Smooth muscle cell (in vitro differentiated cells): ENCODE data around the gene SPAG5. TPM values are rescaled to one million over a fixed set of nuclear protein-coding genes. Genes with fewer than 3 reads are reported as not detected.

Source experiments
- DNase-seq: peaks from one replicate; lab custom pipeline; 2025; ENCODE audit not compliant: unreplicated experiment; lab: John Stamatoyannopoulos, UW
- H2AFZ ChIP-seq: fragments of 200-600 bp; sonication (generic); 2 replicates; pipeline ENCODE4 v1.6.0; 2016; ENCODE audit warnings: antibody characterized with exemption, low read depth, mild to moderate bottlenecking
- H3F3A ChIP-seq: fragments of 200-600 bp; sonication (generic); 2 replicates; pipeline ENCODE4 v1.6.0; 2017; ENCODE audit warnings: antibody characterized with exemption, low read depth
- H3K27ac ChIP-seq: fragments of 200-600 bp; sonication (generic); 2 replicates; pipeline ENCODE4 v1.5.1; 2016; ENCODE audit warnings: low read depth, mild to moderate bottlenecking
- H3K27me3 ChIP-seq: fragments of 200-600 bp; sonication (generic); 2 replicates; pipeline ENCODE4 v1.6.1; 2016; ENCODE audit warnings: low read depth, mild to moderate bottlenecking
- H3K36me3 ChIP-seq: fragments of 200-600 bp; sonication (generic); 2 replicates; pipeline ENCODE4 v1.5.1; 2016; ENCODE audit warnings: low read depth
- H3K4me1 ChIP-seq: fragments of 200-600 bp; sonication (generic); 2 replicates; pipeline ENCODE4 v1.5.1; 2016; ENCODE audit warnings: low read depth
- H3K4me2 ChIP-seq: fragments of 200-600 bp; sonication (generic); 2 replicates; pipeline ENCODE4 v1.6.0; 2016; ENCODE audit warnings: mild to moderate bottlenecking
- H3K4me3 ChIP-seq: fragments of 200-600 bp; sonication (generic); 2 replicates; pipeline ENCODE4 v1.5.1; 2016; ENCODE audit warnings: mild to moderate bottlenecking
- H3K79me2 ChIP-seq: fragments of 200-600 bp; sonication (generic); 2 replicates; pipeline ENCODE4 v1.6.0; 2016; ENCODE audit warnings: low read depth, mild to moderate bottlenecking
- H3K9ac ChIP-seq: fragments of 200-600 bp; sonication (generic); 2 replicates; pipeline ENCODE4 v1.6.0; 2016; ENCODE audit warnings: low read depth
- H3K9me3 ChIP-seq: fragments of 200-600 bp; sonication (generic); replicated peaks from 2 replicates; pipeline ENCODE4 v1.5.1; 2016; ENCODE audit warnings: low read depth
- H4K20me1 ChIP-seq: fragments of 200-600 bp; sonication (generic); 2 replicates; pipeline ENCODE4 v1.6.0; 2016; ENCODE audit warnings: low read depth
- CTCF ChIP-seq: fragments of 200-600 bp; sonication (generic); IDR thresholded peaks from 2 replicates; pipeline ENCODE4 v1.5.1; 2017; ENCODE audit warnings: borderline replicate concordance, mild to moderate bottlenecking, antibody characterized with exemption; ENCODE audit not compliant: insufficient read depth, poor library complexity, severe bottlenecking
- WGBS: methylation state at CpG from one replicate; pipeline ENCODE4 v1.1.7; 2016; ENCODE audit warnings: low lambda C conversion rate; 5-methylcytosine and 5-hydroxymethylcytosine counted together
- polyA plus RNA-seq: library from polyadenylated mRNA; unstranded; fragments of >200 nt; fragmentation: Nextera tagmentation; extraction: Ambion mirVana; gene quantifications from 2 replicates; pipeline ENCODE4 v1.2.1, GENCODE V29; 2016
- total RNA-seq: library from RNA; depleted of rRNA; stranded (reverse); fragments of >200 nt; gene quantifications from 2 replicates; pipeline ENCODE4 v1.2.3, GENCODE V29; 2014

Gene SPAG5
- total and polyA plus RNA-seq, 2 experiments from 2014 or later: 13.9 to 19.8 TPM

GRCh38 chr17:28573966-28574480 is 24.8 kb downstream of the SPAG5 start:
- no peak for TF ChIP-seq CTCF
- Histone ChIP-seq H3K79me2 (peaks cover 19% of the 10 kb centered on the region), H3K4me1 (peaks cover 10% of the 10 kb centered on the region), H2AFZ (no peak overlapping the region), H3K27ac (no peak overlapping the region), H3K36me3 (no peaks in the 10 kb centered on the region), H3K9me3 (no peaks in the 10 kb centered on the region), H3K9ac (no peak overlapping the region), H3F3A (peaks cover 3% of the 10 kb centered on the region), H3K4me3 (no peak overlapping the region), H3K4me2 (no peak overlapping the region), H4K20me1 (peaks cover 4% of the 10 kb centered on the region), H3K27me3 (no peaks in the 10 kb centered on the region)
- WGBS: 92% methylated on average over 6 of the region's 6 CpGs
- DNase-seq: no peak

- Histone ChIP-seq H3K27me3 (no peaks in the 10 kb centered on the region), H3K4me1 (peaks cover 10% of the 10 kb centered on the region), H3K4me2 (no peak overlapping the region), H4K20me1 (peaks cover 4% of the 10 kb centered on the region), H3K36me3 (no peaks in the 10 kb centered on the region), H3F3A (peaks cover 3% of the 10 kb centered on the region), H2AFZ (no peak overlapping the region), H3K9me3 (no peaks in the 10 kb centered on the region), H3K27ac (no peak overlapping the region), H3K79me2 (peaks cover 23% of the 10 kb centered on the region), H3K9ac (no peak overlapping the region), H3K4me3 (no peak overlapping the region)
- 97% methylated on average over 9 of the region's 9 CpGs for WGBS
- no peak for DNase-seq
- TF ChIP-seq CTCF: no peak
These were observed 25.3 kb downstream of the SPAG5 start for GRCh38 chr17:28573521-28573920.

- H3K79me2 ChIP-seq: peaks cover 26% of the 10 kb centered on the region
- peaks cover 10% of the 10 kb centered on the region for H3K4me1 ChIP-seq
- H3K9ac ChIP-seq: no peak overlapping the region
- no peaks in the 10 kb centered on the region for H3K9me3 ChIP-seq
- H3F3A ChIP-seq: peaks cover 3% of the 10 kb centered on the region
- no peak for DNase-seq
- H3K4me2 ChIP-seq: no peak overlapping the region
- H3K4me3 ChIP-seq: no peak overlapping the region
- TF ChIP-seq CTCF: no peak
- peaks cover 4% of the 10 kb centered on the region for H4K20me1 ChIP-seq
- no peak overlapping the region for H3K27ac ChIP-seq
- no peaks in the 10 kb centered on the region for H3K36me3 ChIP-seq
- H2AFZ ChIP-seq: no peak overlapping the region
- no peaks in the 10 kb centered on the region for H3K27me3 ChIP-seq
These were observed 25.8 kb downstream of the SPAG5 start for GRCh38 chr17:28573040-28573380.

- peak overlapping the region; percentile 58 for H3K9ac ChIP-seq
- H3K27me3 ChIP-seq: no peaks in the 10 kb centered on the region
- WGBS: 80% methylated on average over 5 of the region's 5 CpGs
- no peak for TF ChIP-seq CTCF
- H3K79me2 ChIP-seq: peaks cover 30% of the 10 kb centered on the region
- H3F3A ChIP-seq: no peaks in the 10 kb centered on the region
- DNase-seq: no peak
- peak overlapping the region; percentile 97 for H3K4me2 ChIP-seq
- peaks cover 4% of the 10 kb centered on the region for H4K20me1 ChIP-seq
- peaks cover 10% of the 10 kb centered on the region for H3K4me1 ChIP-seq
- H2AFZ ChIP-seq: no peak overlapping the region
- H3K4me3 ChIP-seq: peak overlapping the region; percentile 88
- H3K27ac ChIP-seq: no peak overlapping the region
- H3K9me3 ChIP-seq: no peaks in the 10 kb centered on the region
- H3K36me3 ChIP-seq: no peaks in the 10 kb centered on the region
These were observed 26.4 kb downstream of the SPAG5 start for GRCh38 chr17:28572259-28573039.
